ENCODE measurements around the gene ZBTB21.
"Not testable (repeated sequence)": the region's sequence is repeated elsewhere in the genome, so short reads cannot be mapped to it uniquely, and the experiment has no call there.

Gene ZBTB21

DNA sequence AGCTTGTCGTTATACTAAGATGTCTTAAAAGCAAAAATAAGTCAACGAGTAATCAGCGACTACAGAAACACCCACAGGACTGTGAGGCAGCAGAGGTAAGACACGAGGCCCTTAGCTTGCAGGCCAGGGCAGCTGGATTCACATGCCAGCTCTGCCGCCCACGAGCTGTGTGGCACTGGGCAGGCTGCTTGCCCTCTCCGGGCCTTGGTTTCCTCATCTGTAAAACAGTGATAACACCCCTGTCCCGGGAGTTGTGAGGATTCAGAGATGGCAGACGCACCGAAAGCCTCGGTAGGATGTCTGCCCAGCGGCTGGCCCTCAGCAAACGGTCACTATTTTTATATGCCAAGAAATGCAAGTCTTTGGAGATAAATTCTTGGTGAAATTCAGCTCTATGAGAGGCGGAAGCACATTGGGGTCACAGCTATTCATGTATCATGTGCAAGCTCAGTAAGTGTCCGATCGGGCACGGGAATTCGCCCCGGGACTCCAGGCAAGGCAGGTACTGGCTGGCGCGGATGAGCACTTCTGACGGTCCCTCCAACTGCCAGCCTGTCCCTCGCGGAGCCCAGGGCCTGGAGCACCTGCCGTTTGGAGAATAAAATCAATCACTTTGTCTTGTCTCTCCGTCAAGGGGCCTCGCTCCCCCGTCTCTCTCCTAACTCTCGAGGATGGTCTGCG lies 57.5 kb downstream of the ZBTB21 start:
- no peak for DNase-seq (ENCODE audit: low read depth in 2 of 2)

DNA sequence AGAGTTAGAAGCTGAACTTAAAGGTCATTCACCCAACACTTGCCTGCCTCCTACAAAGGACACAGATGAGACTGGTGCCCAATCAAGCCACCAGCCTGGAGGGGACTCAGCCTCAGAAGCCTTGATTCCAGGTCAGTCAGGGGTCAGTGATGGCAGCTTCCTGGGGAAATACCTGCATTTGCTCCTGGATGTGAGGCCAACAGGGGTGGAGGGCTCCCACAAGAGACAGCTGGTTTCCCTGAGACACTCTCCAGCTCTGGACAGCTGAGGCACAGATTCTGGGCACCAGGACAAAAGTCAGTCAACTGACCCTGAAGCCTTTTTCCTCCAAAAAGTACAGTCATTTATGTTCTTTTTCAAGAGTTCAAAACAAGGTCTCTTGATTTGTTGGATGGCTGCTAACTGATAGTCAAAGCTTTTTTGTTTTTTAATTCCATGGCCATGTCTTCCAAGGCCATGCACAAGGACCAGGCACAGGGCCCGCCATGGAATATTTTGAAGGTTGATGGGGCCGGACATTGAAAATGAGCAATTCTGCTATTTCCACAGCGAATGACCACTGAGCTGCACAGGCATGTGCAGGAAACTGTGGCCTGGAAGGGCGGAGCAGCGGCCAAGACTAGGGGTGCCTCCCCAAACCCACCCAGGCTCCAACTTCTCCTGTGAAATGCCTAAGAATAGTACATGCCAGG lies 58.1 kb downstream of the ZBTB21 start:
- DNase-seq (ENCODE audit: low read depth in 2 of 2): no peak

DNA sequence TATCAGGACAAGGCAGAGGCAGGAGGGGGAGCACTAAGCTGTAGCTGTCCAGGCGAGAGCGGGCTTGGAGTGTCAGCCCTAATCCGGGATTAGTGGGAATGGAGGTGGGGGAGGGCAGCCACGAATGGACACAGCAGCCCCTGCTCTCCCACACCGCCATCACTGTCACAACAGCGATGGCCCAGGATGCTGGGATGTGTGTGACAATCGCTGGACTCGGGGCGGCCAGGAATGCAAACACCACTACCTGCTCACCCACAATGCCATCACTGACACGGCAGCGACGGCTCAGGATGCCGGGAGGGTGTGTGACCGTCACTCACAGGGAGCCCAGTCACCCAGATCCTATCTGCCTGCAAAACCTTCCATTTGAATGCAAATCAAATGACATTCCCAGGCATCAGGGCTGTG lies 59.2 kb downstream of the ZBTB21 start:
- no peak for DNase-seq (ENCODE audit: low read depth in 2 of 2)

DNA sequence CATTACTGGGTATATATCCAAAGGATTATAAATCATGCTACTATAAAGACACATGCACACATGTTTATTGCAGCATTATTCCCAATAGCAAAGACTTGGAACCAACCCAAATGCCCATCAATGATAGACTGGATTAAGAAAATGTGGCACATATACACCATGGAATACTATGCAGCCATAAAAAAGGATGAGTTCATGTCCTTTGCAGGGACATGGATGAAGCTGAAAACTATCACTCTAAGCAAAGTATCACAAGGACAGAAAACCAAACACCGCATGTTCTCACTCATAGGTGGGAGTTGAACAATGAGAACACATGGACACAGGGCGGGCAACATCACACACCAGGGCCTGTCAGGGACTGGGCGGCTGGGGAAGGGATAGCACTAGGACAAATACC lies 60.5 kb downstream of the ZBTB21 start:
- not testable (repeated sequence) for DNase-seq (ENCODE audit: low read depth in 2 of 2)

DNA sequence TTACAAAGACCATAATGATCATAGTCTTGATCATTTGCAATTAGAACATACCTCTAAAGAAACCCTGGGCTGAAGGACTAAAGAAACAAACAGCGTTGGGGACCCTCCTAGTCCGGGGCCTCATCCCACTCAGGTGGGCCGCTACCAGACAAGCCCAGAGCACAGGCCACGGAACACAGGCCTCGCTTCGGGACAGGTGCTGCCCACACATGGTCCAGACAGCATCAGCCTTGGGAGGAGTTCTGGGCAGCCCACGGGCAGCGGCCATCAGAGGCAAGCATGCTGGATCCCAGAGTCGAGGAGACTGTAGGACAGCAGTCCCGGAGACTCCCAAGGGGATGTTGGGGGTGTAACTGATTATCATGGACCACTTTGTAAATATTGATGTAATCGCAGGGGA lies 61.3 kb downstream of the ZBTB21 start:
- no peak for DNase-seq (ENCODE audit: low read depth in 2 of 2)

DNA sequence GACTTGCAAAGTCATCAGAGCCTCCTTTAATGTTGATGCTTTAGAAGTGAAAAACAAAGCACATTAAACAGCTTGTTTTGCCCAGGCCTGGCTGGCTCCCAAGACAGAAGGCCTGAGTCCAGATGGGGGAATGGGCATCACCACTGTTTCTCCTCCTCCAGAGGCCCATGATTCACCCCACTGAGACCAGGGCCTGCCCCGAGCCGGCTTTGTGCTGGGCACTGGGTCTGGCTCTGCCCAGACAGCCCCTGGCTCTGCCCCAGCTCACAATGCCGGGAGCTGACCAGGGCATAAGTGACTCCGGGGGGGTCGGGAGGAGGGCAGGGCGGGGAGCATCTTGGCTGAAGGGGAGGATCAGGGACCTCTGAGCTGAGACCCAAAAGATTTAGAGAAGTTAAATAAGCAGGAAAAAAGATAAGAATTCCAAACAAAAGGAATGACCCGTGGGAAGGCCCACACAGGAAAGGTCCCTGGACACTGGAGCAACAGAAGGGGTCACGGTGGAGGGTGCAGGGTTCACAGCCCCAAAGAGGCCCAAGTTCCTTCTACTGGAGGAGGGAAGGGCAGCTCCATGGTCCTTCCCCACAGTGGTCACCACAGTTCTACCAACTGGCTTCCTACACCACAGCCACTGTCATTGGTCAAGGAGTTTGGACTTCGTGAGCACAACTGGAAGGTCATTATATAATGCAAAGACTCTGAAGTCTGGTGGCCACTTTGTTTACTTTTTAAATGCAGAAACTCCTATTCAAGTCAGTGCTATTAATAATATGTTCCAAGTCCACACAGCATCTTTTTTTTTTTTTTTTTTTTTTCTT lies 61.9 kb downstream of the ZBTB21 start:
- DNase-seq (ENCODE audit: low read depth in 2 of 2): no peak

DNA sequence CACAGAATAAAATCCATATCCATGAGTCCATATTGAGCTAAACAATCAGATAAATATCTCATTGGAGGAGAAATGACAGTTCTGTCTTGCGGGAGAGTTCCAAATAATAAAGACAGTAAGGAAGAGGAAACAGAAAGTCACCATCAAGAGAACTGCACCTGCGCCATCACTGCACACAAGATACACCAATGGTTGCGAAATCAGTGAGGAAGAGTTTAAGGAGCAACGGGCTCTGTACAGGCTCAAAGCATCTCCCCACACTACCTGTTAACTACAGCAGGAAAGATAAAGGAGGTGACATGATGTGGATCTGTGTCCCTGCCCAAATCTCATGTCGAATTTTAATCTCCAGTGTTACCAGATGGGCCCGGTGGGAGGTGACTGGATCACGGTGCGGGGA lies 64.2 kb downstream of the ZBTB21 start:
- DNase-seq (ENCODE audit: low read depth in 2 of 2): no peak

DNA sequence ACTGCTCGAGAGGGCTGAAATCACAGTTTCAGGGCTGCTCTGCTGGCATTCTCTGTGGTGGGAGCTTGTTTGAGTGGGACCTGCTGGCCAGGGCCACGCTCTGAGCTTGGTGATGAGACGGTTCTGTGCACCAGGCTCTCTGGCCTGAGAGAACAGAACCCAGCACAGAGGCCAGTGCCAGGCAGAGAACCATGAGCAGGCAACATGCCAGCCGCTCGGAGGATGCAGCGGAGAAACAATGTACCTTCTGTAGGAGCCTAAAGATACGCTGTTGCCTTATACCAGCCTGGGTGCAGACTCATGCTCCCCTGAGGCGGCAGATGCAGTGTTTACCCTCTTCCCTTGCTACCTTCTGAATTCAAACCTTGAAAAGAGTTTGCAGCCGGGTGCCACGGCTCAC lies 66.3 kb downstream of the ZBTB21 start:
- DNase-seq (ENCODE audit: low read depth in 2 of 2): no peak

DNA sequence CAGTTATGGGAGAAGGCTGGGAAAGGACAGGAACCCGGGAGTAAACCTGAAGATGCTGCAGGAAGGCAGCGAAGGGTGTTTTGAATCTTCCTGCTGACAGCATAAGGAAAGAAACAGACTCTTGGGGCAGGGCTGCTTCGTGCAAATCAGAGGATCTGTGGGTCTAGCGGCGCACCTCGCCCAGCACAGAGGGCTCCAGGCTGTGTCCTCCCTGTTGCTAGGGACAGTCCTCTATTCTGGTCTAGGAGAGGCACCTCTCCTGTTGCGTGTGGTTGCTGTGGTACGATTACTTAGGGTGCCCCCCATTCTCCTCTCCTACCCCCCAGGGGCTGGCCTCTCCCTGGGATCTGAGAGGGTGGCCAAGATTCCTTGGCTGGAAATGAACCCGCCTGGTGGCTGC lies 67.7 kb downstream of the ZBTB21 start:
- DNase-seq (ENCODE audit: low read depth in 2 of 2): no peak

DNA sequence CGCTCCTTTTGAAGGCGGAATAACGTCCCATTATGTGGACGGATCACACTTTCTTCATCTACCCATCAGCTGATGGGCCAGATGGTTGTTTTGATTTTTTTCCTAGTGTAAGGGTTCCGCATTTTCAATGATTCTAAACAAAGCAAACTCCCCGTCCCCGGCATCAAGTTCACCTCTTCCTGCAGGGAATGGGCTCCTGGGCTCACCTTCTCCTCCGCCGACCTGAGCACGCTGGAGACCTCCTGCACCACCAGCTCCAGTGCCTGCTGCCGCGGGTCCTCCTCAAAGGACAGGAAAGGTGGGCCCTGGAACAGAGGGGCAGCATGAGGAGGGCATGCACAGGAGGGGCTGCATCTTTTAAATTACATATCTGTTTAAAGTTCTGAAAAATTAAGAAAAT lies 68.2 kb downstream of the ZBTB21 start:
- DNase-seq (ENCODE audit: low read depth in 2 of 2): no peak

DNA sequence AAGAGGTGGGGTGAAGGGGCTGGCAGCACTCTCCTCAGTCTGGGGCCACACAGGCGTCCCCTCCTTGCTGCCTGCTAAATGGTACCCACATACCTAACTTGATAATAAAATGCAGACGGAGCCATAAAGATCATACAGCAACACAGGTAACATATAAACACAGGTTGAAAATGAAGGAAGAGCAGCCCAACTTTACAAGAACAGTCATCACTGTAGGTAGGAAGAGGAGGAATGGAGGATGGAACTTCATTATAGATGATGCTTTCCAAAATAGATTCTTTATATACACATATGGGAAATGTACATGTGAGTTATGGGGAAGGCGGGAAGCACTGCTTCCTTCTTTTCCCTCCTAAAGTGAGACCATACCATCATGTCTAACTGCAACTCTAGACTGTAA lies 69.7 kb downstream of the ZBTB21 start:
- no peak for DNase-seq (ENCODE audit: low read depth in 2 of 2)

DNA sequence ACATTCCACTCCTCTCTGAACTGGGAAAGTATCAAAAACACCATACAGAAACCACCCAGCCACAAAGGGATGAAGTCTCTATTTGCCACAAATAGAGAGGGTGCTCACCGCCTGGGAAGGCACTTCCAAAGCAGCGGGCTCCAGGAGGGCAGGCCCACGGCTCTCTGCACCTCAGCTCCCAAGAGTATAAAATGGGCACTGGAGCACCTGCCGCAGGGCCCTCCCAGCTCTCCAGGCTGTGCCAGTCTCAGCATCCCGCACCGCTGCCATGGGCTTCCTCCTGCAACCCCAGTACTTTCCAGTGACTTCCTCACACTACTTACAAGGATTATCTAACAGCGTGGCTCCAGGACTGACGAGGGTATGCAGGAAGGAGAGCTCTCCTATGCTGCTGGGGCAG lies 70.8 kb downstream of the ZBTB21 start:
- no peak for DNase-seq (ENCODE audit: low read depth in 2 of 2)

Data from stimulated activated CD4-positive, alpha-beta T cell treated with anti-CD3 and anti-CD28 coated beads, Interleukin-1b, Interleukin-23, amount 100 ng/mL, for 1 hour (primary cell).